Activated CD4-positive, alpha-beta T cell treated with anti-CD3 and anti-CD28 coated beads for 36 hours (primary cell): Measurements from ENCODE around the gene NMNAT2. TPM values are rescaled to one million over a fixed set of nuclear protein-coding genes. Genes with fewer than 3 reads are reported as not detected.
"Not testable (repeated sequence)": the region's sequence is repeated elsewhere in the genome, so short reads cannot be mapped to it uniquely, and the experiment has no call there.

Source experiments
- ATAC-seq: fragments of 200-7000 bp; cut with Tn5 transposase; one replicate; pipeline ENCODE4 v1.10.0; 2021; ENCODE audit warnings: mild to moderate bottlenecking, moderate library complexity
- CTCF ChIA-PET: fragments of 350-600 bp; sonication (Branson Sonifier 250); formaldehyde crosslinking; loops from one replicate; lab custom pipeline; 2021; ENCODE audit warnings: antibody characterized with exemption; lab: Charles Lee
- POLR2A ChIA-PET: fragments of 350-600 bp; sonication (Branson Sonifier 250); formaldehyde crosslinking; loops from one replicate; lab custom pipeline; 2021; ENCODE audit warnings: antibody characterized with exemption, inconsistent platforms; lab: Charles Lee
- DNase-seq: peaks from one replicate; pipeline ENCODE4 v3.0.0-alpha.2; 2020
- H3K27ac Mint-ChIP-seq: one replicate; pipeline ENCODE4 v1.8.0; 2021; ENCODE audit warnings: mixed read lengths
- H3K27me3 Mint-ChIP-seq: one replicate; pipeline ENCODE4 v1.8.0; 2021; ENCODE audit warnings: mixed read lengths
- H3K36me3 Mint-ChIP-seq: one replicate; pipeline ENCODE4 v1.8.0; 2021; ENCODE audit warnings: low read depth, mixed read lengths
- H3K4me1 Mint-ChIP-seq: one replicate; pipeline ENCODE4 v1.8.0; 2021; ENCODE audit warnings: mixed read lengths
- H3K4me3 Mint-ChIP-seq: one replicate; pipeline ENCODE4 v1.8.0; 2021; ENCODE audit warnings: mild to moderate bottlenecking, moderate library complexity, mixed read lengths
- H3K9me3 Mint-ChIP-seq: one replicate; pipeline ENCODE4 v1.8.0; 2021; ENCODE audit warnings: low read depth, mixed read lengths
- intact Hi-C, 2 experiments: fragments of 100-400 bp; cut with DNase I in 1 of 2; cut with micrococcal nuclease in 1 of 2; formaldehyde crosslinking; loops; one replicate each; pipeline versions ENCODE4 v1.14.2 to v1.15.1; 2022 to 2024; cut with DNase I, micrococcal nuclease
- total RNA-seq, 2 experiments: library from RNA; stranded (reverse); gene quantifications; one replicate each; pipeline ENCODE4 v1.2.3, GENCODE V29; 2021

The NMNAT2 gene
- total RNA-seq, 2 experiments from 2014 or later, result not detected

- Mint-ChIP-seq H3K27ac (no peak overlapping the region), H3K27me3 (peaks cover 4% of the 10 kb centered on the region), H3K4me1 (no peaks in the 10 kb centered on the region), H3K9me3 (no peaks in the 10 kb centered on the region), H3K4me3 (no peak overlapping the region), H3K36me3 (no peaks in the 10 kb centered on the region)
- intact Hi-C loops, result no loop called here
- ATAC-seq (no peak), DNase-seq (no peak)
- ChIA-PET POLR2A (no interaction called here), CTCF (interaction anchor here (0.6 to 1.4 kb wide), 2 partner anchors 24 to 133 kb away, joined by 3 read pairs; no protein-coding TSS in a partner anchor)
These were observed 26.1 kb upstream of the NMNAT2 start for GRCh38 chr1:183444243-183444642.

- no peak for ATAC-seq
- CTCF ChIA-PET, result interaction anchor here (1.4 kb wide), 1 partner anchor 25 kb away, joined by 3 read pairs; no protein-coding TSS in a partner anchor
- no peak for DNase-seq
- Mint-ChIP-seq H3K27me3 (peaks cover 4% of the 10 kb centered on the region), H3K36me3 (no peaks in the 10 kb centered on the region), H3K27ac (no peak overlapping the region), H3K9me3 (no peaks in the 10 kb centered on the region), H3K4me1 (no peaks in the 10 kb centered on the region), H3K4me3 (no peak overlapping the region)
- POLR2A ChIA-PET, result no interaction called here
- intact Hi-C loops, result no loop called here
These were observed 25.3 kb upstream of the NMNAT2 start for GRCh38 chr1:183443466-183443865.

GRCh38 chr1:183443011-183443410 is 24.8 kb upstream of the NMNAT2 start:
- Mint-ChIP-seq H3K27me3 (peaks cover 4% of the 10 kb centered on the region), H3K36me3 (no peaks in the 10 kb centered on the region), H3K27ac (no peak overlapping the region), H3K4me1 (no peaks in the 10 kb centered on the region), H3K9me3 (no peaks in the 10 kb centered on the region), H3K4me3 (no peak overlapping the region)
- intact Hi-C loops, result no loop called here
- DNase-seq, result no peak
- ChIA-PET CTCF (interaction anchor here (1.4 kb wide), 1 partner anchor 25 kb away, joined by 3 read pairs; no protein-coding TSS in a partner anchor), POLR2A (no interaction called here)
- ATAC-seq, result no peak

GRCh38 chr1:183438060-183438459 is 19.9 kb upstream of the NMNAT2 start:
- no peak for DNase-seq
- no peak overlapping the region for H3K4me3 Mint-ChIP-seq
- ChIA-PET POLR2A (no interaction called here), CTCF (interaction anchor here (0.6 kb wide), 1 partner anchor 57 kb away, joined by 3 read pairs; no protein-coding TSS in a partner anchor)
- no peak for ATAC-seq
- H3K27ac Mint-ChIP-seq, result no peak overlapping the region
- no peaks in the 10 kb centered on the region for H3K36me3 Mint-ChIP-seq
- intact Hi-C loops, result no loop called here
- no peaks in the 10 kb centered on the region for H3K9me3 Mint-ChIP-seq
- H3K4me1 Mint-ChIP-seq, result no peaks in the 10 kb centered on the region
- peaks cover 12% of the 10 kb centered on the region for H3K27me3 Mint-ChIP-seq

- DNase-seq (no peak), ATAC-seq (no peak)
- POLR2A ChIA-PET, result interaction anchor here (0.6 kb wide), 1 partner anchor 15 kb away, joined by 4 read pairs; no protein-coding TSS in a partner anchor
- Mint-ChIP-seq H3K9me3 (no peaks in the 10 kb centered on the region), H3K36me3 (no peaks in the 10 kb centered on the region), H3K27ac (no peak overlapping the region), H3K27me3 (peaks cover 17% of the 10 kb centered on the region), H3K4me3 (no peak overlapping the region), H3K4me1 (no peaks in the 10 kb centered on the region)
- CTCF ChIA-PET, result interaction anchor here (0.5 to 0.7 kb wide), 2 partner anchors 218 to 315 kb away, joined by 3 read pairs; no protein-coding TSS in a partner anchor
- intact Hi-C loops, result no loop called here
These were observed 17.3 kb upstream of the NMNAT2 start for GRCh38 chr1:183435497-183435896.

GRCh38 chr1:183433703-183434102 is 15.5 kb upstream of the NMNAT2 start:
- Mint-ChIP-seq H3K27me3 (peaks cover 22% of the 10 kb centered on the region), H3K9me3 (no peaks in the 10 kb centered on the region), H3K27ac (no peak overlapping the region), H3K36me3 (no peaks in the 10 kb centered on the region), H3K4me3 (no peak overlapping the region), H3K4me1 (no peaks in the 10 kb centered on the region)
- intact Hi-C loops, result no loop called here
- DNase-seq, result no peak
- ChIA-PET CTCF (interaction anchor here (0.6 kb wide), 1 partner anchor 20 kb away, joined by 3 read pairs; no protein-coding TSS in a partner anchor), POLR2A (no interaction called here)
- ATAC-seq, result no peak

GRCh38 chr1:183432548-183432875 is 14.3 kb upstream of the NMNAT2 start:
- peaks cover 21% of the 10 kb centered on the region for H3K27me3 Mint-ChIP-seq
- ATAC-seq (no peak), DNase-seq (no peak)
- ChIA-PET CTCF (no interaction called here), POLR2A (no interaction called here)
- no peaks in the 10 kb centered on the region for H3K36me3 Mint-ChIP-seq
- no peak overlapping the region for H3K27ac Mint-ChIP-seq
- H3K4me3 Mint-ChIP-seq, result no peak overlapping the region
- no peaks in the 10 kb centered on the region for H3K4me1 Mint-ChIP-seq
- intact Hi-C loops, result no loop called here
- H3K9me3 Mint-ChIP-seq, result no peaks in the 10 kb centered on the region

- CTCF ChIA-PET, result interaction anchor here (1.2 kb wide), 1 partner anchor 12 kb away, joined by 3 read pairs; no protein-coding TSS in a partner anchor
- no peak overlapping the region for H3K27ac Mint-ChIP-seq
- peaks cover 20% of the 10 kb centered on the region for H3K27me3 Mint-ChIP-seq
- DNase-seq (no peak), ATAC-seq (peak; percentile 36)
- POLR2A ChIA-PET, result no interaction called here
- intact Hi-C loops, result no loop called here
- H3K9me3 Mint-ChIP-seq, result no peaks in the 10 kb centered on the region
- no peaks in the 10 kb centered on the region for H3K4me1 Mint-ChIP-seq
- no peaks in the 10 kb centered on the region for H3K36me3 Mint-ChIP-seq
- H3K4me3 Mint-ChIP-seq, result no peak overlapping the region
These were observed 13.8 kb upstream of the NMNAT2 start for GRCh38 chr1:183431840-183432547.

- CTCF ChIA-PET, DNase-seq, ATAC-seq, H3K4me3 Mint-ChIP-seq, POLR2A ChIA-PET, H3K27ac Mint-ChIP-seq, H3K4me1 Mint-ChIP-seq, H3K36me3 Mint-ChIP-seq, H3K9me3 Mint-ChIP-seq, intact Hi-C loops: not testable (repeated sequence)
- peaks cover 19% of the 10 kb centered on the region for H3K27me3 Mint-ChIP-seq
These were observed 9.4 kb upstream of the NMNAT2 start for GRCh38 chr1:183427591-183427990.

- CTCF ChIA-PET, result no interaction called here
These were observed 6.5 kb upstream of the NMNAT2 start for GRCh38 chr1:183424691-183425090.

GRCh38 chr1:183423541-183423940 is 5.4 kb upstream of the NMNAT2 start:
- POLR2A ChIA-PET, result no interaction called here
- DNase-seq (no peak), ATAC-seq (no peak)
- Mint-ChIP-seq H3K4me1 (peaks cover 2% of the 10 kb centered on the region), H3K9me3 (peaks cover 3% of the 10 kb centered on the region), H3K36me3 (no peaks in the 10 kb centered on the region), H3K4me3 (no peak overlapping the region), H3K27ac (no peak overlapping the region), H3K27me3 (peaks cover 26% of the 10 kb centered on the region)
- CTCF ChIA-PET, result no interaction called here
- intact Hi-C loops, result no loop called here

More at GRCh38 chr1:183424691-183425090, 6.5 kb upstream of the NMNAT2 start:
- Mint-ChIP-seq H3K27ac (no peak overlapping the region), H3K36me3 (no peaks in the 10 kb centered on the region), H3K4me1 (no peaks in the 10 kb centered on the region), H3K27me3 (peaks cover 22% of the 10 kb centered on the region), H3K9me3 (peaks cover 3% of the 10 kb centered on the region), H3K4me3 (no peak overlapping the region)
- POLR2A ChIA-PET, result no interaction called here
- intact Hi-C loops, result no loop called here
- ATAC-seq (no peak), DNase-seq (no peak)

- intact Hi-C loops, result no loop called here
- H3K9me3 Mint-ChIP-seq, result no peaks in the 10 kb centered on the region
- DNase-seq, result no peak
- no peak for ATAC-seq
- H3K36me3 Mint-ChIP-seq, result no peaks in the 10 kb centered on the region
- POLR2A ChIA-PET, result no interaction called here
- H3K4me1 Mint-ChIP-seq, result peaks cover 26% of the 10 kb centered on the region
- CTCF ChIA-PET, result interaction anchor here (0.8 kb wide), 1 partner anchor 12 kb away, joined by 3 read pairs; no protein-coding TSS in a partner anchor
- H3K27me3 Mint-ChIP-seq, result peaks cover 52% of the 10 kb centered on the region
- H3K4me3 Mint-ChIP-seq, result no peak overlapping the region
- no peak overlapping the region for H3K27ac Mint-ChIP-seq
These were observed 1.2 kb upstream of the NMNAT2 start for GRCh38 chr1:183419399-183419798.
